HG02678 (cell line): Measurements from ENCODE around the gene MYH11.

ENCODE experiments used
- ATAC-seq: cut with Tn5 transposase; IDR thresholded peaks from one replicate; pipeline ENCODE4 v1.9.1; 2021; ENCODE audit warnings: mild to moderate bottlenecking, moderate library complexity; ENCODE audit not compliant: unreplicated experiment

The MYH11 gene

DNA sequence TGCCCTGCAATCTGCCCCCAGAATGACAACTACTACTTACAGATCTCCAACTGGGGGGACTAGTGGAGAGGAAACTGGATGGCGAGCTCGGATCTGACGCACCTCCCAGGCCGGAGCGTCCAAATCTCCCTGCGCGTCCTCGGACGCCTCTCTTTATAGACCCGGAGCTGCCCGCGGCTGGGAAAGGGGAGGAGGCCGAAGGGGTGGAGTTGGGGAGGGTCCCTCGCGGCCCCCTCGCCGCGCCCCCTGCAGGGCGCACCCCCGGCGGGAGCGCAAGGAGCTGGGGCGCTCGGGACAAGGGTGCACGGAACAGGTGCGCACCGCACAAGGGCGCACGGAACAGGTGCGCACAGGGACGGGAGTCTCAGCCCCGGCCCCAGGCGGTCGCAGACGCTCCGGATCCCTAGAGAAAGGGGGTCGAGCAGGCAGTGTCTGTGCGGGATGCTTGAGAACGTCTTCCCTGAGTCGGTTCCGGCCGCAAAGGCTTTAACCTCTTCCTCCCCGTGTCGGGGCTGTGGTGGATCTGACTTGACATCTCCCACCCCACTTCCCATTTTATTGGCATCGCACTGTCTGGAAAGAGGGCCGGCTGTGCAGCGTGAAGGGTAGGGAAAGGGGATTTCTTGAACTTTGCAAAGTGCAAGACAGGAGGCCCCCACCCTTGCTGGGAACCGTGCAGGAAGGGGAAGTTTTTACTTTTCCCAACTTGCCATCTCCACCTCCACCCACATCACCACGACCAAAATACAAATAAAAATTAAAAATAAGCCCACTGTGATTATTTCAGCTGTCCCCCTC lies at the start of gene MYH11:
Gene MYH11 (minus strand): TSS at position 128 of the 798 bp plus-strand sequence. CDS start 18,776 bp downstream, outside the sequence.
- no peak for ATAC-seq

DNA sequence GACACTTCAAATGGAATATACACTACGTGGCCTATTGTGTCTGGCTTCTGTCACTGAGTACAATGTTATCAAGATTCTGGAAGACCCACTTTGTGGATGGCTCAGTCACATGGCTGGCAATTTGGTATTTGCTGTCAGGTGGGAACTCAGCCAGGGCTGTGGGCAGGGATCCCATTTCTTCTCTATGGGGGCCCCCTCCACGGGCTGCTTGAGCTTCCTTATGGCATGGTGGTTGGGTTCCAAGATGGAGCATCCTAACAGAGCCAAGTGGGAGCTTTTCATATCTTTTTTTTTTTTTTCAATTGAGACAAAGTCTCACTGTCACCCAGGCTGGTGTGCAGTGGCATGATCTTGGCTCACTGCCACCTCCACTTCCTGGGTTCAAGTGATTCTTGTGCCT lies 49.6 kb upstream of the MYH11 start:
- no peak for ATAC-seq

DNA sequence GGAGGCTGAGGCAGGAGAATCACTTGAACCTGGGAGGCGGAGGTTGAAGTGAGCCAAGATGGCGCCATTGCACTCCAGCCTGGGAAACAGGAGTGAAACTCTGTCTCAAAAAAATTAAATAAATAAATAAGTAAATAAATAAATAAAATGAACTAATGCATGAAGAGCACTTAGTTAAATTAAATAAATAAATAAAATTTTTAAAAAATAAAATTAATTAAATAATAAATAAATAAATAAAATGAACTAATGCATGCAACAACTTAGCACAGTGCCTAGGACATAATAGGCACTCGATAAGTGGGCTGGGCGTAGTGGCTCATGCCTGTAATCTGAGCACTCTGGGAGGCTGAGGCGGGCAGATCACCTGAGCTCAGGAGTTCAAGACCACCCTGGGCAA lies 47.1 kb upstream of the MYH11 start:
- no peak for ATAC-seq

DNA sequence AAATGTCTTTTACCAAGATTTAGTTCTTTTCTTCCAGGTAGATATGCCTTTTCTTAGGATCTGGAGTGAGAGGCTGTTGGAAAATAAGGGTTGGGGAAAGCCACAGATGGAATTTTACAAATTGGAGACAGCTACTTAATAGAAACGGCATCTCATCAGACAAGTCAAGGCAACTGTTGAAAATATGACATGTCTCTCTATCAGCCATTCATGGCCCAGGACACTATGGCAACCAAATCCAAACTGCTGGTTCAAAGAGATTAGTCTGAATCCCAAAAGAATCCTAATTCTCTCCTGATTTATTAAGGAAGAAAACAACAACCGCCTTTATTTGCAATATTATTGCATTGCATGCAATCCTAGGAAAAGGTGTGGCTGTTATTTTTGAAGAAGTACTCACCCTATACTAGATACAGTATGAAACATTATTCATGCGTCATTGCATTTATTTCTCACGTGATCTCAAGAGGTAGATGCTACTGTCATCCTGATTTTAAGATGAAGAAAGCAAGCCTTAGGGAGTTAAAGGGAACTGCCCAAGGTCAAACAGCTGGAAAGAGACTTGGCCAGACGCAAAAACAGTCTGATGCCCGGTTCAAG lies 44.2 kb upstream of the MYH11 start:
- ATAC-seq, result no peak

DNA sequence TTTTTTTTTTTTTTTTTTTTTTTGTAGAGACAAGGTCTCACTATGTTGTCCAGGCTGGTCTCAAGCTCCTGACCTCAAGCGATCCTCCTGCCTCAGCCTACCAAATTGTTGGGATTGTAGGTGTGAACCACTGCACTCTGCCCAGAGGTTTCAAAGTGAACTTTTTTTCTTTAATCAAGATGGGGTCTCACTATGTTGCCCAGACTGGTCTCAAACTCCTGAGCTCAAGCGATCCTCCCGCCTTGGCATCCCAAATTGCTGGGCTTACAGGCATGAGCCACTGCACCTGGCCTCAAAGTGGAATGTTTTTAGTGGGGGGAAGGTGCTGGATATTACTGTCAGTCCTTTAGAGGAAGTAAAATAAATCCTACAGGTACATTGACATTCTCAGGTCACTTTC lies 43.5 kb upstream of the MYH11 start:
- no peak for ATAC-seq

DNA sequence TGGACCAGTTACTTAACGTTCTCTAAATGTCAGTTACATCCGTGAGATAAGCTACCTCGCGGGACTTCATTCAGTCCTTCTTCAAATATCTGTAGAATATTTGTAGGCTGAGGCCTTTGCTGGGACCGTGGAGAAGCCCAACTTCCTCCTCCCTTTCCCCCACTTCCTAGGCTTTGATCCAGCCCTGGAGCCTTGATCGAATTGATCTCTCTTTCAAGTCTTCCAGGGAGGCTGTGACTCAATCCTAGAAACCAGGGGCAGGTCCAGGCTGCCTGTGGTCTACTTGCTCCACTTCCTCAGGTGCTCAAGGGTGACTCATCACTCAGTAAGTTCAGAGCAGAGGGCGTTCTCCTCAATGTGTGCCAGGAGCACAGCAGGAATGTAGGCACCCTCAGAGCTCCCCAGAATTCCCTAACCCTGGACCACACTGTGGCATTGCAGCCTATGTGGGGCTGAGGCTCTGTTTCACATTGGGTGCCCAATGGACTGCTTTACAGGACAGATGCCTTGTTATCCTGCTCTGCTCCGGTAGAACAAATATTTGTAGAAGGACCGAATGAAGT lies 42.8 kb upstream of the MYH11 start:
- ATAC-seq, result peak; percentile 44

DNA sequence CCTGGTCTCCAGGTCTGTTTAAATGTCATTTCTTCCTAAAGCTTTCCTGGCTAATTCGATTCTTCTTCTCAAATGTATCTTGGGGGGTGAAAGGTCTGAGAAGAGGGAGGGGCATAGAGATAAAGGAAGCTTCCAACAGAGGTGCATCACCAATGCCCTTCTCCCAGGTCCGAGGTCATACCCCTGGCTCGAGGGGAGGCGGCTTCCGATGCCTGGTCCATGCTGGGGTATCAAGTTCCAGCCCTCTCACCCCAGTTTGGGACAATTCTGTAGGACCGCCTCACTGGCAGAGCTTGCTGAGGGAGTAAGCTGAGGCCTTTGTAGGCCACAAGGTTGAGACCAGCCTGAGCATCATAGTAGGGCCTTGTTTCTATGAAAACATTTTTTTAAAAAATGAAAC lies 41.8 kb upstream of the MYH11 start:
- no peak for ATAC-seq

DNA sequence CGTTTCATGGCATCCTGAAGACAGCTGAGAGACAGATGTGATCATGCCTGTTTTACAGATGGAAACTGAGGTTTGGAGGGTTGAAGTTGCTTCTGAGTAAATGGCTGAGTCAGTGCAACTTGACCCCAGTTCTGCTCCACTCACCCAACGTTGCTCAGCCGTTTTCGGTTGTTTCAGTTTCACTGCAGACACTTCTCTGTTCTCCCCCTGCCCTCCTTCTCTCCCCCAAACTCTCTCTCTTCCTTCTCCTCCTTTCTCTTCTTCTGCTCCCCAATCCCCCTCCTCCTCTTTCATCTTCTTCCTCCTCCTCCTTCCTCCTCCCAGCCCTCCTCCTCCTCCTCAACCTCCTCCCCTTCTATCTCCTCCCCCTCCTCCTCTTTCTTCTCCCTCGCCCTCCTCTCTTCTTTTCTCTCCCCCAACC lies 41.0 kb upstream of the MYH11 start:
- peak; percentile 73 for ATAC-seq

DNA sequence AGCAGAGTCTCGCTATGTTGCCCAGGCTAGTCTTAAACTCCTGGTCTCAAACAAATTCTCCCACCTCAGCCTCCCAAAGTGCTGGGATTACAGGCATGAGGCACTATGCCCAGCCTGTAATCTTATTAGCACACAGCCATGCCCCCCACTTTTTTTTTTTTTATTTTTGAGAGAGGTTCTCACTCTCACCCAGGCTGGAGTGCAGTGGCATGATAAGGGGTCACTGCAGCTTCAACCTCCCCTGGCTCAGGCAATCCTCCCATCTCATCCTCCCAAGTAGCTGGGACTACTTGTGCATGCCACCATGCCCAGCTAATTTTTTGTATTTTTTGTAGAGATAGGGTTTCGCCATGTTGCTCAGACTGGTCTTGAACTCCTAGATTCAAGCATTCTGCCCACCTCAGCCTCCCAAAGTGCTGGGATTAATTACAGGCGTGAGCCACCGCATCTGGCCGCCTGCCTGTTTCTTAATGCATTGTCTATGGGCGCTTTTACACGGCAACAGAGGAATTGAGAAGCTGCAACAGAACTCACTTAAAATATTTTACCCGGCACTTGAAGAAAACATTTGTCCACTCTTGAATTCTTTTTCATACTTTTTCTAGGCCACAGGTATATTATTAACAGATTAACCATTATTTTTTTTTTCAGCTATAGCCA lies 40.4 kb upstream of the MYH11 start:
- ATAC-seq, result no peak

DNA sequence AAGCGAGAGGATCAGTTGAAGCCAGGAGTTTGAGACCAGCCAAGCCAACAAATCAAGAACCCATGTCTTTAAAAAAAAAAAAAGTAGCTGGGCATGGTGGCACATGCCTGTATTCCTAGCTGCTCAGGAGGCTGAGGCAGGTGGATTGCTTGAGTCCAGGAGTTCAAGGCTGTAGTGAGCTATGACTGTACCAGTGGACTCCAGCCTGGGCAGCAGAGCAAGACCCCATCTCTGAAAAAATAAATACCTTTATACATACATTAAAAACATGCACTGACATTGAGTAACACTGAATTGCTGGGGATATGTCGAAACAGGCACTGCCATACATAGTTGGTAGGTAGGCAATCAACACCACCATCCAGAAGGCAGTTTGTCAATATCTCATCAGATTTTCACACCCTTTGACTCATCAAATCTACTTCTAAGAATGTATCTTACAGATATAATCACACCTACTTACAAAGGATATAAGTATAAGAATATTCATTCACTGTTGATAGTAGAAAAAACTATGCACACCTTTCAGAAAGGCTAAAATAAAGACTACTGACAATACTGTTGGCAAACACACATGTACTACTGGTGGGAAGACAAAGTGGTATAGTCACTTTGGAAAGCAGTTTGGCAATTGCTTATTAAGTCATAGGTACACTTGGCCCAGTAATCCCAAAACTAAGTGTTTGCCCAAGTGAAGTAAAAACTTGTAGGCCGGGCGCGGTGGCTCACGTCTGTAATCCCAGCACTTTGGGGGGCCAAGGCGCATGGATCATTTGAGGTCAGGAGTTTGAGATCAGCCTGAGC lies 37.9 kb upstream of the MYH11 start:
- ATAC-seq, result no peak

DNA sequence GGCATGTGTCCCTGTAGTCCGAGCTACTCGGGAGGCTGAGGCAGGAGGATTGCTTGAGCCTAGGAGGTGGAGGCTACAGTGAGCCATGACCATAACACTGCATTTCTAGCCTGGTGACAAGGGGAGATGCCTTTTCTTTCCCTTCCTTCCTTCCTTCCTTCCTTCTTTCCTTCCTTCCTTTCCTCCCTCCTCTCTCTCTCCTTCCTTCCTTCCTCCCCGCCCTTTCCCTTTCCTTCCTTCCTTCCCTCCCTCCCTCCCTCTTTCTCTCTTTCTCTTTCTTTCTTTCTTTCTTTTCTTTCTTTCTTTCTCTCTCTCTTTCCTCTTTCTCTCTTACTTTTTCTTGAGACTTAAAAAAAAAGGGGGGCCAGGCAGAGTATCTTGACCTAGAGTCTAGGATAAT lies 34.7 kb upstream of the MYH11 start:
- ATAC-seq, result no peak

DNA sequence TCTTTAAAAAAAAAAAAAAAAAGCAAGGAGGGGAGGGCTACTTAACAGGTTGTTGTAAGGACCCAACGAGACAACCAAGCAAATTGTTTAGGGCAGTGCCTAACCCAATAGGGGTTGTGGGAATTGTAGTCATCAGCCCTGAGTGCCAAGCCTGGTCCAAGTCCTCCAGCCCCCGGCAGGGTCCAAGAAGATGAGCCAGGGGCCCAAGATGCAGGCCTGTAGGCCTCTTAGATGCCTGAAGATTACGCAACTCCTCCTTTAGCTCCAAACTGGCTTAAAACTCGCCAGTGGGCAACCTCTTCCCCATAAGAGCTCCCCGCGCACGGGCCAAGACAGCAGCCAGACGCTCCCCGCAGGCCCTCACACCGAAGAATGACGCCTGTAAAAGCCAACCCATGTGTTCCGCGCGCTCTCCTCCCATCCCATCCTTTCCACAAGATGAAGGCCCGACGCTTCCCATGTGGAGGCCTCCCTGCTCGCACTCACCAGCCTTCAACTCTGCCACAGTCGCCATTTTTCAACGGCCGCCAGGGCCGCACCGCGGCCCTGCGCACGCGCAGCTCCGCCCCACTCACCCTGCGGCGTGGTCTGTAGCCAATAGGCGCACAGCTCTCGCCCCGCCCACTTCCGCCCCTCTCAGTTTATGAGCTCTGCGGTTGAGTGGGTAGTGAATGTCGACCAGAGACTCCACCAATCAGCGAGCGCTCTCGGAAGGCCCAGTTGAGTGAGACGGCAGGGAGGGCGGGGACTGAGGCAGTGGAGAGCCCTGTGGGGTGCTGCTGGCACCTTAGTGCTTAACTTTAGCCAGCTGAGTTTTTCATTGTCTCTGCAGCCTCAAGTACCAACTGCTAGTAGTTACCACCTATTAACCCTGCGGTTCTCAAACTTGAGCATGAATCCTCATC lies 31.5 kb upstream of the MYH11 start, which contains the start of gene CEP20:
Gene CEP20 (minus strand): TSS at position 532 of the 905 bp plus-strand sequence. CDS start 18 bp downstream, at position 514.
- peak; percentile 98 for ATAC-seq

DNA sequence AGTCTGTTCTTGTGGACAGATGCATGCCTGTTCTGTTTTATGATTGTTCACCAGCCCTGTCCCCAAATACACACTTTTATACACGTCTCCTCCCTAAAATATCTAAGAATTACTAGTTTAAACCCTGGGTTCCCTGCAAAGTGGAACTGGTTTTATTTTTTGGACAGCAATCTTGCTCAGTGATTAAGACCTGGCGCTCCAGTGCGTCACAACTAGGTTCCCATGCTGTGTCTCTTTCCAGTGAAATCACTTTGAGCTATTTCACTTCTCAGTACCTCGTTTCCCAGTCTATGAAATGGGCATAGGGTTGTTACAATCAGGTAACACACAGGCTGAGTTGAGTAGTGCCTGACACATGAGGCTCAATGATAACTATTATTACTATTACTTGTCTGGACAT lies 30.5 kb upstream of the MYH11 start:
- no peak for ATAC-seq

DNA sequence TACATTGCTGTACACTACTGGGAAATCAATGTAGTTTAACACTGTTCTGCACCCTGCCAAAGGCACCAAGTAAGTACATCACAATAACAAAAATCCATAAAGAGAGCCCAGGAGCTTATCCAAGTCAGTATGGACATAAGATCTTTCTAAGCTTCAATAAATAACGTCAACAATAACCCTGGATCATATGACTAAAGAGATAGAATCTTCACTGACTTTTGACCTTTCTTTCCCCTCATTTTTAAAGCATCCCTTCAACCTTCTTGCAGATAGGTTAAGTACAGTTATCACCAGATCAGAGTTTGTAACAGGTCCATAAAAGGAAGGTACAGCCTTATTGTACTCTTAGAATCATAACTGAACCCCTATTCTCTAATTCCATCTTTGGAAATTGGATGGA lies 29.2 kb upstream of the MYH11 start:
- no peak for ATAC-seq

DNA sequence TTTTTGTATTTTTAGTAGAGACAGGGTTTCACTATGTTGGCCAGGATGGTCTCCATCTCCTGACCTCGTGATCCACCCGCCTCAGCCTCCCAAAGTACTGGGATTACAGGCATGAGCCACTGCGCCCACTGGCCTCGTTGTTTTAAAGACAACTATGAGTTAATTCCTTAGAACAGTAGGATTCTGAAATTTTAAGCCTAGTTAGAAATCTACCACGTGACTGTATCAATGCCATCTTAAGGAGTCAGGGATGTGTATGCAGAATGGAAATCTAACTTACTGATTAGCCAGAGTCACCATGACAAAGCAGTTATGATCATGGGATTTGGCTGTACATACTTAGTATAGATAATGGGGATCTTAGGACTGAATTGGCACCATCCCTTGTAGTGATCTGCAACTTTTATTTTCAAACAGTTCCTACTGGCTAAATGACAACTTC lies 28.8 kb upstream of the MYH11 start:
- ATAC-seq, result no peak

DNA sequence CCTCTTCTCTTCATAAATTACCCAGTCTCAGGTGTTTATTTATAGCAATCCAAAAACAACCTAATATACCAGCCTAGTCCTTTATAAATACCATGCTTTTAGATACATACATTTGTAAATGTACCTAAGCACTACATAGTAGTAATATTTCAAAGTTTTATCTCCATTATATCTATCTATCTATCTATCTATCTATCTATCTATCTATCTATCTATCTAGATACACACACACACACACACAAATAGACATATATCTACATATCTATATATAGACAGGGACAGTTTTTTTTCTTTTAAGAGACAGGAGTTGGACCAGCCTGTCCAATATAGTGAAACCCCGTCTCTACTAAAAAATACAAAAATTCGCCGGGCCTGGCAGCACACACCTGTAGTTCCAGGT lies 25.7 kb upstream of the MYH11 start:
- no peak for ATAC-seq

DNA sequence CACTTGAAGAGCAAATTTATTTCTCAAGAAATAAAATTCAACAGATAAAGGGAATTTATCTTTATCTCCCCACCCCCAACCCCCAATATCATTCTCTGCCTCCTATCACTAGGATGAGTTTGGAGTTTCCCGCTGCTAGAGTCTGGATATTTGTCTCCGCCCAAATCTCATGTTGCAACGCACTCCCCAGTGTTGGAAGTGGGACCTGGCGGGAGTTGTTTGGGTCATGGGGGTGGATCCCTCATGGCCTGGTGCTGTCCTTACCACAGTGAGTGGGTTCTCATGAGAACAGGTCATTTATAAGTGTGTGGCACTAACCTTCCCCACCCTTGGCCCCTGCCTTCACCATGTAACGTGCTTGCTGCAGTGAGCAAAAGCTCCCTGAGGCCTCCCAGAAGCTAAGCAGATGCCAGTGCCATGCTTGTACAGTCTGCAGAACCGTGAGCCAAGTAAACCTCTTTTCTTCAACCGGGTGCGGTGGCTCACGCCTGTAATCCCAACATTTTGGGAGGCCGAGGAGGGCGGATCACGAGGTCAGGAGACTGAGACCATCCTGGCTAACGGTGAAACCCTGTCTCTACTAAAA lies 25.1 kb upstream of the MYH11 start:
- no peak for ATAC-seq

DNA sequence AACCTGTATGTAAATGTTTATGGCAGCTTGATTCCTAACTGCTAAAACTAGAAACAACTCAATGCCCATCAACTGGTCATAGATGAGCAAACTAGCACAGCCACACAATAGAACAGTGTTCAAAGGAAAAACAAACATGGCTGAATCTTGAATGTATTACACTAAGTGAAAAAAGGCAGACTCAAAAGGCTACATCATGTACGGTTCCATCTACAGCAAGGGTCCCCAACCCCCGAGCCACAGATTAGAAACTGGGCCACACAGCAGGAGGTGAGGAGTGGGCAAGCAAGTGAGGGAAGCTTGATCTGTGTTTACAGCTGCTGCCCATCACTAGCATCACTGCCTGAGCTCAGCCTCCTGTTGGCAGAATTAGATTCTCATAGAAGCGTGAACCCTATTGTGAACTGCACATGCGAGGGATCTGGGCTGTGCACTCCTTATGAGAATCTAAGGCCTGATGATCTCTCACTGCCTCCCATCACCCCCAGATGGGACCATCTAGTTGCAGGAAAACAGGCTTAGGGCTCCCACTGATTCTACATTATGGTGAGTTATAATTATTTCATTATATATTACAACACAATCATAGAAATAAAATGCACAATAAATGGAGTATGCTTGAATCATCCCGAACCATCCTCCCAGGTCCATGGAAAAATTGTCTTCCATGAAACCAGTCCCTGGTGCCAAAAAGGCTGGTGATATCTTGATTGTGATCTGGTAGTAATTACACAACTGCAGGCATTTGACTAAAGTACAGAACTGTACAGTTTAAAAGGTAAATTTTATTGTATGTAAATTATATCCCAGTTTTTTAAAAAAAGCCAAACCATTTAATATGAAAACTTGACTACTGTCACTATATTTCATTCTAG lies 23.8 kb upstream of the MYH11 start:
- no peak for ATAC-seq
